MCF 10A (cell line): ENCODE data around the gene PABPN1. TPM values are rescaled to one million over a fixed set of nuclear protein-coding genes. Genes with fewer than 3 reads are reported as not detected.
"Not testable (repeated sequence)": the region's sequence is repeated elsewhere in the genome, so short reads cannot be mapped to it uniquely, and the experiment has no call there.

Experiments
- Bru-seq: library from RNA; stranded (reverse); fragments of 400-500 nt; gene quantifications from one replicate; lab custom pipeline; 2021; lab: Mats Ljungman, UMichigan
- BruChase-seq, 2 experiments: library from RNA; stranded (reverse); fragments of 400-500 nt; gene quantifications; one replicate each; lab custom pipeline; 2021; lab: Mats Ljungman, UMichigan
- BruUV-seq: library from RNA; stranded (reverse); fragments of 400-500 nt; replicated peaks from 2 replicates; lab custom pipeline; 2021; lab: Mats Ljungman, UMichigan
- CTCF ChIA-PET: fragments of 300-600 bp; sonication (Branson Sonifier 250); formaldehyde crosslinking; extraction: SDS; loops from one replicate; lab custom pipeline; 2021; ENCODE audit warnings: antibody characterized with exemption, inconsistent platforms; lab: Yijun Ruan, JAX
- POLR2A ChIA-PET: fragments of 300-600, 350-650 bp; sonication (Branson Sonifier 250); formaldehyde crosslinking; extraction: SDS; loops from one replicate; lab custom pipeline; 2020; ENCODE audit warnings: antibody characterized with exemption, inconsistent platforms; lab: Yijun Ruan, JAX
- DNase-seq: peaks from one replicate; pipeline ENCODE4 v3.0.0-alpha.2; 2018; ENCODE audit not compliant: unreplicated experiment
- H3K27ac Mint-ChIP-seq: one replicate; pipeline ENCODE4 v1.8.0; 2022; ENCODE audit warnings: mild to moderate bottlenecking, low read depth, mixed read lengths; ENCODE audit not compliant: unreplicated experiment
- H3K27me3 Mint-ChIP-seq: one replicate; pipeline ENCODE4 v1.8.0; 2022; ENCODE audit warnings: mixed read lengths; ENCODE audit not compliant: insufficient read depth, unreplicated experiment
- H3K36me3 Mint-ChIP-seq: one replicate; pipeline ENCODE4 v1.8.0; 2022; ENCODE audit warnings: mild to moderate bottlenecking, moderate library complexity, mixed read lengths; ENCODE audit not compliant: insufficient read depth, unreplicated experiment
- H3K4me1 Mint-ChIP-seq: one replicate; pipeline ENCODE4 v1.8.0; 2022; ENCODE audit warnings: mixed read lengths; ENCODE audit not compliant: insufficient read depth, unreplicated experiment
- H3K4me3 Mint-ChIP-seq: one replicate; pipeline ENCODE4 v1.8.0; 2022; ENCODE audit warnings: mild to moderate bottlenecking, moderate library complexity, mixed read lengths; ENCODE audit not compliant: unreplicated experiment
- H3K9me3 Mint-ChIP-seq: one replicate; pipeline ENCODE4 v1.8.0; 2022; ENCODE audit warnings: mixed read lengths; ENCODE audit not compliant: unreplicated experiment
- intact Hi-C: fragments of 100-400 bp; cut with micrococcal nuclease; formaldehyde crosslinking; loops from 2 replicates; pipeline ENCODE4 v1.14.1; 2022
- long read RNA-seq: library from polyadenylated mRNA; stranded (forward); transcript quantifications from one replicate; pipeline ENCODE4 v2.0.0, GENCODE V29; 2022
- total RNA-seq: library from RNA; stranded (reverse); gene quantifications from 2 replicates; pipeline ENCODE4 v1.2.3, GENCODE V29; 2022
- TF ChIP-seq, protein P1 (sequence below): fragments of 200-600 bp; IDR thresholded peaks from one replicate; pipeline ENCODE4 v1.8.0; 2022; ENCODE audit warnings: antibody characterized with exemption, mild to moderate bottlenecking; ENCODE audit not compliant: unreplicated experiment

PABPN1 gene
- total RNA-seq (153 and 167 TPM in 2 replicates), Bru-seq, nascent RNA (percentile 96 among the genes with signal in this experiment), BruChase-seq, experiment 1, labeled RNA remaining after a 6-hour chase (percentile 99 among the genes with signal in this experiment), BruChase-seq, experiment 2, labeled RNA remaining after a 2-hour chase (percentile 99 among the genes with signal in this experiment)
- long read RNA-seq, transcript PABPN1-202 (6 exons, 2,768 nt), result minor isoform, 6 of 189 reads
- long read RNA-seq, transcript PABPN1-201 (7 exons, 2,001 nt), result major isoform, 38 of 189 reads
- long read RNA-seq, transcript PABPN1-207 (6 exons, 1,220 nt), result minor isoform, 23 of 189 reads
- long read RNA-seq, partial matches to known transcripts, result 5 of 189 reads
- long read RNA-seq, other reads (novel, unspliced or antisense), result 114 of 189 reads

- intact Hi-C loops, result loop anchor here (1.0 to 2.0 kb wide), 2 partner anchors 14 to 20 kb away; partner anchors contain the start of gene BCL2L2
- BruUV-seq, result TSS peak; percentile 89
- TF ChIP-seq, protein P1, sequence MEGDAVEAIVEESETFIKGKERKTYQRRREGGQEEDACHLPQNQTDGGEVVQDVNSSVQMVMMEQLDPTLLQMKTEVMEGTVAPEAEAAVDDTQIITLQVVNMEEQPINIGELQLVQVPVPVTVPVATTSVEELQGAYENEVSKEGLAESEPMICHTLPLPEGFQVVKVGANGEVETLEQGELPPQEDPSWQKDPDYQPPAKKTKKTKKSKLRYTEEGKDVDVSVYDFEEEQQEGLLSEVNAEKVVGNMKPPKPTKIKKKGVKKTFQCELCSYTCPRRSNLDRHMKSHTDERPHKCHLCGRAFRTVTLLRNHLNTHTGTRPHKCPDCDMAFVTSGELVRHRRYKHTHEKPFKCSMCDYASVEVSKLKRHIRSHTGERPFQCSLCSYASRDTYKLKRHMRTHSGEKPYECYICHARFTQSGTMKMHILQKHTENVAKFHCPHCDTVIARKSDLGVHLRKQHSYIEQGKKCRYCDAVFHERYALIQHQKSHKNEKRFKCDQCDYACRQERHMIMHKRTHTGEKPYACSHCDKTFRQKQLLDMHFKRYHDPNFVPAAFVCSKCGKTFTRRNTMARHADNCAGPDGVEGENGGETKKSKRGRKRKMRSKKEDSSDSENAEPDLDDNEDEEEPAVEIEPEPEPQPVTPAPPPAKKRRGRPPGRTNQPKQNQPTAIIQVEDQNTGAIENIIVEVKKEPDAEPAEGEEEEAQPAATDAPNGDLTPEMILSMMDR, result no peak
- peaks cover 11% of the 10 kb centered on the region for H3K4me1 Mint-ChIP-seq
- DNase-seq, result peak; percentile 100
- H3K4me3 Mint-ChIP-seq, result peak within 1 kb of the TSS; percentile 84
- H3K9me3 Mint-ChIP-seq, result no peaks in the 10 kb centered on the region
- ChIA-PET CTCF (interaction anchor here (0.6 to 5.7 kb wide), 16 partner anchors 8 to 976 kb away, joined by 3 to 49 read pairs (median 4); partner anchors contain the start of genes BCL2L2 and PPP1R3E), POLR2A (interaction anchor here (0.6 to 9.0 kb wide), 29 partner anchors 14 to 875 kb away, joined by 3 to 339 read pairs (median 4); partner anchors contain the start of genes ACIN1, BCL2L2, C14orf119 and DCAF11)
- H3K27ac Mint-ChIP-seq, result peak within 1 kb of the TSS; percentile 97
- H3K36me3 Mint-ChIP-seq, result peaks cover 78% of the 10 kb centered on the region
- no peaks in the 10 kb centered on the region for H3K27me3 Mint-ChIP-seq
These were observed at the start of gene PABPN1 for GRCh38 chr14:23320584-23321571. PABPN1 (plus strand) TSS chr14:23321457; CDS start chr14:23321470, 13 bp downstream.

- CTCF ChIA-PET, result interaction anchor here (0.6 to 4.4 kb wide), 9 partner anchors 8 to 682 kb away, joined by 3 to 23 read pairs (median 4); no protein-coding TSS in a partner anchor
- Mint-ChIP-seq H3K27ac (no peak overlapping the region), H3K4me3 (no peak overlapping the region), H3K9me3 (no peaks in the 10 kb centered on the region), H3K4me1 (no peaks in the 10 kb centered on the region), H3K27me3 (no peaks in the 10 kb centered on the region), H3K36me3 (peaks cover 5% of the 10 kb centered on the region)
- BruUV-seq, result no TSS peak
- intact Hi-C loops, result no loop called here
- DNase-seq, result no peak
- TF ChIP-seq, protein P1, result no peak
- POLR2A ChIA-PET, result interaction anchor here (2.0 kb wide), 1 partner anchor 46 kb away, joined by 5 read pairs; the partner anchor contains the start of gene PABPN1
These were observed 45.8 kb upstream of the PABPN1 start for GRCh38 chr14:23275412-23275811.

DNA sequence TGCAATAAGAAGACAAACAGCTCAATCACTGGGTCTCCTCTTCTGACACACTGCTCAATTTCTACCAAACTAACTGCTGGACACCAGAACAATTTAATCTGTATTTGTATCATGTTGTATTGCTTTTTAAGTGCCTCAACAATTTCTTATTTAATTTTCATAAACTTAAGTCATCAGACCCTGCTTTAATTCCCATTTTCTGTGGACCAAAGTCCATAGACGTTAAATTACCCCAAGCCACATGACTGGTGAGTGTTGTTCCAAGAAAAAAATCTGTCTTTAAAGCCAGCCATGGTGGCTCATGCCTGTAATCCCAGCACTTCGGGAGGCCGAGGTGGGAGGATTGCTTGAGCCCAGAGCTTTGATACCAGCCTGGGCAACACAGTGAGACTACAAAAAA is 44.1 kb upstream of the PABPN1 start:
- TF ChIP-seq, protein P1, result no peak
- ChIA-PET POLR2A (interaction anchor here (0.7 to 1.8 kb wide), 3 partner anchors 9 to 33 kb away, joined by 3 to 5 read pairs (median 3); partner anchors contain the start of gene HOMEZ), CTCF (interaction anchor here (0.6 to 4.4 kb wide), 7 partner anchors 11 to 103 kb away, joined by 3 to 23 read pairs (median 3); no protein-coding TSS in a partner anchor)
- intact Hi-C loops, result no loop called here
- DNase-seq, result no peak
- BruUV-seq, result no TSS peak
- no peaks in the 10 kb centered on the region for H3K27me3 Mint-ChIP-seq
- H3K36me3 Mint-ChIP-seq, result peaks cover 5% of the 10 kb centered on the region
- no peak overlapping the region for H3K27ac Mint-ChIP-seq
- H3K4me1 Mint-ChIP-seq, result no peaks in the 10 kb centered on the region
- no peaks in the 10 kb centered on the region for H3K9me3 Mint-ChIP-seq
- no peak overlapping the region for H3K4me3 Mint-ChIP-seq

GRCh38 chr14:23277928-23278327 is 43.3 kb upstream of the PABPN1 start:
- POLR2A ChIA-PET, result interaction anchor here (0.6 to 1.8 kb wide), 3 partner anchors 8 to 158 kb away, joined by 3 to 5 read pairs (median 3); partner anchors contain the start of genes HOMEZ and PABPN1
- H3K36me3 Mint-ChIP-seq, H3K27me3 Mint-ChIP-seq, H3K27ac Mint-ChIP-seq, BruUV-seq, H3K4me3 Mint-ChIP-seq, DNase-seq, H3K9me3 Mint-ChIP-seq, intact Hi-C loops, H3K4me1 Mint-ChIP-seq: not testable (repeated sequence)
- CTCF ChIA-PET, result interaction anchor here (1.0 to 4.4 kb wide), 6 partner anchors 11 to 102 kb away, joined by 3 to 23 read pairs (median 4); partner anchors contain the start of gene PABPN1
